Measurements from ENCODE around the gene BTLA. TPM values are rescaled to one million over a fixed set of nuclear protein-coding genes. Genes with fewer than 3 reads are reported as not detected.
"Not testable (repeated sequence)": the region's sequence is repeated elsewhere in the genome, so short reads cannot be mapped to it uniquely, and the experiment has no call there.

The BTLA gene
- total RNA-seq, 4 donors from 2014 or later: 2.9 TPM; not detected in 3

GRCh38 chr3:112424394-112424793 is 74.9 kb downstream of the BTLA start:
- TF ChIP-seq CTCF (IDR thresholded peaks at IDR 0.05) (no peak), POLR2A (IDR thresholded peaks at IDR 0.05) (no peak), POLR2AphosphoS5 (IDR thresholded peaks at IDR 0.05) (no peak), EP300 (IDR thresholded peaks at IDR 0.05) (no peak)
- H3K36me3 ChIP-seq: no peaks in the 10 kb centered on the region
- no peaks in the 10 kb centered on the region for H3K4me1 ChIP-seq
- no peak overlapping the region for H3K4me3 ChIP-seq
- no peak for DNase-seq (ENCODE audit: low spot score in 2 of 2)
- no peaks in the 10 kb centered on the region for H3K27me3 ChIP-seq
- no peaks in the 10 kb centered on the region for H3K9me3 ChIP-seq
- 86% methylated on average over 1 of the region's 1 CpG for WGBS
- H3K27ac ChIP-seq: no peak overlapping the region

- not testable (repeated sequence) for H3K36me3 ChIP-seq; DNase-seq (ENCODE audit: low spot score in 2 of 2); H3K27me3 ChIP-seq; H3K27ac ChIP-seq; H3K9me3 ChIP-seq; H3K4me3 ChIP-seq; H3K4me1 ChIP-seq
- 79% methylated on average over 6 of the region's 7 CpGs for WGBS
Measured at GRCh38 chr3:112422921-112423320, 76.4 kb downstream of the BTLA start.

- 85% methylated on average over 5 of the region's 5 CpGs for WGBS
- H3K4me3 ChIP-seq, H3K36me3 ChIP-seq: not testable (repeated sequence)
Measured at GRCh38 chr3:112418526-112418925, 80.7 kb downstream of the BTLA start.

GRCh38 chr3:112417696-112418318 is 81.5 kb downstream of the BTLA start:
- no peaks in the 10 kb centered on the region for H3K36me3 ChIP-seq
- H3K27ac ChIP-seq: no peak overlapping the region
- H3K27me3 ChIP-seq: no peaks in the 10 kb centered on the region
- TF ChIP-seq EP300 (IDR thresholded peaks at IDR 0.05) (no peak), POLR2AphosphoS5 (IDR thresholded peaks at IDR 0.05) (no peak), CTCF (IDR thresholded peaks at IDR 0.05) (no peak), POLR2A (IDR thresholded peaks at IDR 0.05) (no peak)
- 87% methylated on average over 3 of the region's 3 CpGs for WGBS
- H3K9me3 ChIP-seq: no peaks in the 10 kb centered on the region
- no peak for DNase-seq (ENCODE audit: low spot score in 2 of 2)
- no peak overlapping the region for H3K4me3 ChIP-seq
- H3K4me1 ChIP-seq: no peaks in the 10 kb centered on the region

More at GRCh38 chr3:112418526-112418925, 80.7 kb downstream of the BTLA start:
- not testable (repeated sequence) for H3K9me3 ChIP-seq; H3K27me3 ChIP-seq; DNase-seq (ENCODE audit: low spot score in 2 of 2); H3K4me1 ChIP-seq; H3K27ac ChIP-seq

GRCh38 chr3:112416391-112417212 is 82.7 kb downstream of the BTLA start:
- Histone ChIP-seq H3K4me1 (no peaks in the 10 kb centered on the region), H3K36me3 (no peaks in the 10 kb centered on the region), H3K4me3 (no peak overlapping the region), H3K27me3 (no peaks in the 10 kb centered on the region), H3K9me3 (no peaks in the 10 kb centered on the region), H3K27ac (no peak overlapping the region)
- TF ChIP-seq EP300 (IDR thresholded peaks at IDR 0.05): no peak
- TF ChIP-seq CTCF (IDR thresholded peaks at IDR 0.05): no peak
- TF ChIP-seq POLR2AphosphoS5 (IDR thresholded peaks at IDR 0.05): no peak
- no peak for TF ChIP-seq POLR2A (IDR thresholded peaks at IDR 0.05)
- 76% methylated on average over 8 of the region's 8 CpGs for WGBS
- no peak for DNase-seq (ENCODE audit: low spot score in 2 of 2)

- no peak overlapping the region for H3K4me3 ChIP-seq
- H3K9me3 ChIP-seq: no peaks in the 10 kb centered on the region
- TF ChIP-seq CTCF (IDR thresholded peaks at IDR 0.05) (no peak), EP300 (IDR thresholded peaks at IDR 0.05) (no peak), POLR2A (IDR thresholded peaks at IDR 0.05) (no peak), POLR2AphosphoS5 (IDR thresholded peaks at IDR 0.05) (no peak)
- no peak for DNase-seq (ENCODE audit: low spot score in 2 of 2)
- H3K36me3 ChIP-seq: no peaks in the 10 kb centered on the region
- H3K4me1 ChIP-seq: no peaks in the 10 kb centered on the region
- WGBS: 95% methylated on average over 6 of the region's 6 CpGs
- H3K27me3 ChIP-seq: no peaks in the 10 kb centered on the region
- H3K27ac ChIP-seq: no peak overlapping the region
Measured at GRCh38 chr3:112415390-112415789, 83.9 kb downstream of the BTLA start.

Measured in suprapubic skin (tissue), 4 donors.